Measurements from ENCODE around the gene GPN2.

GPN2 gene

GRCh38 chr1:26889551-26890466, at the start of gene GPN2:
TSS of gene GPN2 (minus strand) at chr1:26890283. CDS start at chr1:26890096, 187 bp downstream.
- peak; percentile 91 for DNase-seq (ENCODE audit: low spot score)

GRCh38 chr1:26938659-26939025, 48.6 kb upstream of the GPN2 start:
- no peak for DNase-seq (ENCODE audit: low spot score)

- no peak for DNase-seq (ENCODE audit: low spot score)
Measured at GRCh38 chr1:26938004-26938658, 48.0 kb upstream of the GPN2 start.

- no peak for DNase-seq (ENCODE audit: low spot score)
Measured at GRCh38 chr1:26936823-26937222, 46.7 kb upstream of the GPN2 start.

- no peak for DNase-seq (ENCODE audit: low spot score)
Measured at GRCh38 chr1:26932531-26932930, 42.4 kb upstream of the GPN2 start.

GRCh38 chr1:26923711-26924110, 33.6 kb upstream of the GPN2 start:
- DNase-seq (ENCODE audit: low spot score) = no peak

- no peak for DNase-seq (ENCODE audit: low spot score)
Measured at GRCh38 chr1:26922901-26923300, 32.8 kb upstream of the GPN2 start.

GRCh38 chr1:26922431-26922729, 32.3 kb upstream of the GPN2 start:
- no peak for DNase-seq (ENCODE audit: low spot score)

GRCh38 chr1:26921540-26922430, 31.7 kb upstream of the GPN2 start, which contains the start of gene NUDC:
TSS of gene NUDC (plus strand) at chr1:26921743. CDS start at chr1:26921849, 106 bp downstream.
- DNase-seq (ENCODE audit: low spot score) = peak; percentile 96

GRCh38 chr1:26921126-26921539, 31.1 kb upstream of the GPN2 start:
- peak; percentile 46 for DNase-seq (ENCODE audit: low spot score)

GRCh38 chr1:26915204-26915842, 25.2 kb upstream of the GPN2 start:
- DNase-seq (ENCODE audit: low spot score) = no peak

- DNase-seq (ENCODE audit: low spot score) = no peak
Measured at GRCh38 chr1:26913754-26914619, 23.9 kb upstream of the GPN2 start, which contains the start of gene NR0B2. TSS of gene NR0B2 (minus strand) at chr1:26913975. CDS start at chr1:26913940, 35 bp downstream.

- no peak for DNase-seq (ENCODE audit: low spot score)
Measured at GRCh38 chr1:26913389-26913753, 23.3 kb upstream of the GPN2 start.

GRCh38 chr1:26912147-26912490, 22.0 kb upstream of the GPN2 start:
- DNase-seq (ENCODE audit: low spot score) = no peak

GRCh38 chr1:26911399-26912146, 21.5 kb upstream of the GPN2 start:
- DNase-seq (ENCODE audit: low spot score) = no peak

- DNase-seq (ENCODE audit: low spot score) = no peak
Measured at GRCh38 chr1:26910343-26911160, 20.5 kb upstream of the GPN2 start.

- DNase-seq (ENCODE audit: low spot score) = no peak
Measured at GRCh38 chr1:26909951-26910342, 19.9 kb upstream of the GPN2 start.

- DNase-seq (ENCODE audit: low spot score) = no peak
Measured at GRCh38 chr1:26907071-26907917, 17.2 kb upstream of the GPN2 start.

All from D341Med (cell line).